Heart left ventricle (tissue), 13 donors: Measurements from ENCODE around the gene GPC3.
"Not testable (repeated sequence)": the region's sequence is repeated elsewhere in the genome, so short reads cannot be mapped to it uniquely, and the experiment has no call there.

Experiments used
- POLR2A ChIP-seq, 2 donors: fragments of 450-650 bp; IDR thresholded peaks; one replicate each; pipeline ENCODE4 v1.6.1; 2017; ENCODE audit warnings: antibody characterized with exemption in 2 of 2, mild to moderate bottlenecking in 2 of 2, moderate library complexity in 2 of 2
- TF ChIP-seq, protein P1 (sequence below), 12 donors: fragments of 200-600 bp; sonication (generic) in 4 of 12; IDR thresholded peaks; one replicate each; pipeline versions ENCODE4 v1.5.0 to v1.8.0; 2018 to 2022; ENCODE audit warnings: antibody characterized with exemption in 12 of 12, mild to moderate bottlenecking in 5 of 12
- donor health status: ischemic (EF 13 %, LVEDD 7.1; RV severe dilation, severe dysfunction).
- donor health status: DM: no; HTN: yes; CAD: no.
- donor health status: DM: no; HTN: no; CAD: no.
- donor health status: ischemic (EF 25% LVEDD 6.9; RV normal size, moderate dysfunction).
- donor health status: ischemic (EF 25% LVEDD 5.7; RV mildly dilated, moderate dysfunction).
- donor health status: ischemic (EF 35%, LVEDD 5.7; RV mildly dilated, moderate dysfunction).
- donor health status: nonischemic (EF 11% LVEDD 7.7; RV severe dilation, severe dysfunction).
- donor health status: DM: yes; HTN: yes; CAD: no.
- donor health status: PGD.
- donor health status: ischemic (EF 29% LVEDD 5.4; RV normal size, mild dysfunction).
- donor health status: nonischemic (EF 23%, LVEDD 6.1; RV moderate dilation, normal function).

GRCh38 chrX:133526773-133527172 is 458.6 kb downstream of the GPC3 start:
- TF ChIP-seq, protein P1, sequence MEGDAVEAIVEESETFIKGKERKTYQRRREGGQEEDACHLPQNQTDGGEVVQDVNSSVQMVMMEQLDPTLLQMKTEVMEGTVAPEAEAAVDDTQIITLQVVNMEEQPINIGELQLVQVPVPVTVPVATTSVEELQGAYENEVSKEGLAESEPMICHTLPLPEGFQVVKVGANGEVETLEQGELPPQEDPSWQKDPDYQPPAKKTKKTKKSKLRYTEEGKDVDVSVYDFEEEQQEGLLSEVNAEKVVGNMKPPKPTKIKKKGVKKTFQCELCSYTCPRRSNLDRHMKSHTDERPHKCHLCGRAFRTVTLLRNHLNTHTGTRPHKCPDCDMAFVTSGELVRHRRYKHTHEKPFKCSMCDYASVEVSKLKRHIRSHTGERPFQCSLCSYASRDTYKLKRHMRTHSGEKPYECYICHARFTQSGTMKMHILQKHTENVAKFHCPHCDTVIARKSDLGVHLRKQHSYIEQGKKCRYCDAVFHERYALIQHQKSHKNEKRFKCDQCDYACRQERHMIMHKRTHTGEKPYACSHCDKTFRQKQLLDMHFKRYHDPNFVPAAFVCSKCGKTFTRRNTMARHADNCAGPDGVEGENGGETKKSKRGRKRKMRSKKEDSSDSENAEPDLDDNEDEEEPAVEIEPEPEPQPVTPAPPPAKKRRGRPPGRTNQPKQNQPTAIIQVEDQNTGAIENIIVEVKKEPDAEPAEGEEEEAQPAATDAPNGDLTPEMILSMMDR (IDR thresholded peaks at IDR 0.05) = not testable (repeated sequence)
- TF ChIP-seq POLR2A (IDR thresholded peaks at IDR 0.05) = not testable (repeated sequence)
